Kidney epithelial cell (primary cell): ENCODE measurements around the gene RAF1. TPM values are rescaled to one million over a fixed set of nuclear protein-coding genes. Genes with fewer than 3 reads are reported as not detected.
"Not testable (repeated sequence)": the region's sequence is repeated elsewhere in the genome, so short reads cannot be mapped to it uniquely, and the experiment has no call there.

Experiments
- DNase-seq: peaks from one replicate; pipeline ENCODE4 v3.0.0-alpha.2; 2010; ENCODE audit warnings: low read depth
- H3K27me3 ChIP-seq: 2 replicates; pipeline ENCODE4 v1.6.0; 2011; ENCODE audit warnings: low read length; ENCODE audit not compliant: control insufficient read depth, insufficient read depth
- H3K36me3 ChIP-seq: 2 replicates; pipeline ENCODE4 v1.5.1; 2011; ENCODE audit warnings: low read length; ENCODE audit not compliant: control insufficient read depth, insufficient read depth
- H3K4me3 ChIP-seq: 2 replicates; pipeline ENCODE4 v1.5.1; 2011; ENCODE audit warnings: low read depth, mild to moderate bottlenecking, control low read depth, low read length
- total RNA-seq: library from RNA; depleted of rRNA; stranded (reverse); fragments of >200 nt; gene quantifications from 2 replicates; pipeline ENCODE4 v1.2.3, GENCODE V29; 2015
- TF ChIP-seq, protein P1 (sequence below): IDR thresholded peaks from 2 replicates; pipeline ENCODE4 v1.5.1; 2011; ENCODE audit warnings: mild to moderate bottlenecking, moderate library complexity, low read length, control low read depth, inconsistent platforms; ENCODE audit not compliant: insufficient read depth, poor library complexity, severe bottlenecking

The RAF1 gene
- total RNA-seq, 1 donor from 2014 or later: 56.9 TPM

GRCh38 chr3:12638105-12638504 is 25.8 kb downstream of the RAF1 start:
- DNase-seq: no peak
- H3K27me3 ChIP-seq: no peaks in the 10 kb centered on the region
- TF ChIP-seq, protein P1, sequence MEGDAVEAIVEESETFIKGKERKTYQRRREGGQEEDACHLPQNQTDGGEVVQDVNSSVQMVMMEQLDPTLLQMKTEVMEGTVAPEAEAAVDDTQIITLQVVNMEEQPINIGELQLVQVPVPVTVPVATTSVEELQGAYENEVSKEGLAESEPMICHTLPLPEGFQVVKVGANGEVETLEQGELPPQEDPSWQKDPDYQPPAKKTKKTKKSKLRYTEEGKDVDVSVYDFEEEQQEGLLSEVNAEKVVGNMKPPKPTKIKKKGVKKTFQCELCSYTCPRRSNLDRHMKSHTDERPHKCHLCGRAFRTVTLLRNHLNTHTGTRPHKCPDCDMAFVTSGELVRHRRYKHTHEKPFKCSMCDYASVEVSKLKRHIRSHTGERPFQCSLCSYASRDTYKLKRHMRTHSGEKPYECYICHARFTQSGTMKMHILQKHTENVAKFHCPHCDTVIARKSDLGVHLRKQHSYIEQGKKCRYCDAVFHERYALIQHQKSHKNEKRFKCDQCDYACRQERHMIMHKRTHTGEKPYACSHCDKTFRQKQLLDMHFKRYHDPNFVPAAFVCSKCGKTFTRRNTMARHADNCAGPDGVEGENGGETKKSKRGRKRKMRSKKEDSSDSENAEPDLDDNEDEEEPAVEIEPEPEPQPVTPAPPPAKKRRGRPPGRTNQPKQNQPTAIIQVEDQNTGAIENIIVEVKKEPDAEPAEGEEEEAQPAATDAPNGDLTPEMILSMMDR: no peak
- H3K4me3 ChIP-seq: no peak overlapping the region
- H3K36me3 ChIP-seq: no peaks in the 10 kb centered on the region

GRCh38 chr3:12633108-12633507 is 30.8 kb downstream of the RAF1 start:
- H3K27me3 ChIP-seq: no peaks in the 10 kb centered on the region
- TF ChIP-seq, protein P1: no peak
- H3K36me3 ChIP-seq: no peaks in the 10 kb centered on the region
- H3K4me3 ChIP-seq: no peak overlapping the region
- DNase-seq: no peak

DNA sequence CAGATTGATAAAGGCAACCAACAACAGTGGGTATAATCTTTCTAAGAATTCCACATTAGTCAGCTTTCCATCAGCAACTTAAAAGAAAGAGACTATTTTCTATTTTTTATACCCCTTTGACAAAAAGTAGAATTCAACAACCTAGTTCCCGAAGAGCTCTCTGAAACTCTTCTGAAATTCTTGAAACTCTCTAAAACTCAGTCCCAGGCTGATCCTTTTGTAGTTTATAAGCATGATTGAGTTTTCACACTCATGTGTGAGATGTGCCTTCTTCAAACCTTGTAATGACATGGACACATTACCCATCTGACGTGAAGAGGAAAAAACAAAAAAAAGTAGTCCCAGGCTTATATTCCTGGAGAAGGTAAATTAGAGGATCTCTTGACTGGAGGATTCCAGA is 31.4 kb downstream of the RAF1 start:
- TF ChIP-seq, protein P1: no peak
- DNase-seq: no peak
- H3K4me3 ChIP-seq: no peak overlapping the region

GRCh38 chr3:12630843-12631242 is 33.1 kb downstream of the RAF1 start:
- DNase-seq, H3K27me3 ChIP-seq, H3K4me3 ChIP-seq, H3K36me3 ChIP-seq: not testable (repeated sequence)

More for the DNA sequence above, 31.4 kb downstream of the RAF1 start:
- Histone ChIP-seq H3K27me3 (no peaks in the 10 kb centered on the region), H3K36me3 (no peaks in the 10 kb centered on the region)

DNA sequence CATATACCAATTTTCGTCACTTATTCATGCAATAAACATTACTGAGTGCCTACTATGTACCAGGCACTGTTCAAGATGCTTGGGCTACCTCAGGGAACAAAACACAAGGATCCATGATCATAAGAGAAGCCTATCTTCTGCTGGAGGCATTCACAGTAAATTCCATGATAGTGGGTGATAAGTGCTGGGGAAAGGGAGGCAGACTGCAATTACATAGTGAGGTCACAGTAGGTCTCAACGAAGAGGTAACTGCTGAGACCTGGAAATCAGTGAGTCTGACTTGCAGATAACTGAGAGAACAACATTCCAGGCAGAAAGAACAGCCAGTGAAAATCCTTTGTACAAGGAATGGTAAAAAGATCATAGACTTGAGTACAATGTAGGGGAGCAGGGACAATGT is 33.6 kb downstream of the RAF1 start:
- Histone ChIP-seq H3K27me3 (no peaks in the 10 kb centered on the region), H3K36me3 (no peaks in the 10 kb centered on the region), H3K4me3 (no peak overlapping the region)
- TF ChIP-seq, protein P1: no peak
- DNase-seq: no peak

- Histone ChIP-seq H3K4me3 (no peak overlapping the region), H3K27me3 (no peaks in the 10 kb centered on the region), H3K36me3 (no peaks in the 10 kb centered on the region)
- TF ChIP-seq, protein P1: no peak
- DNase-seq: no peak
These were observed 34.4 kb downstream of the RAF1 start for GRCh38 chr3:12629560-12629959.
